Measurements from ENCODE around the gene VCL.
A peak's percentile ranks its signal among the peaks of the same experiment; 100 is the strongest.

The VCL gene

GRCh38 chr10:74036474-74036873 lies 38.6 kb downstream of the VCL start:
- no peak for DNase-seq (ENCODE audit: low read depth in 1 of 2, low spot score in 1 of 2)
- H3K27me3 ChIP-seq (ENCODE audit: insufficient read depth, poor library complexity, severe bottlenecking): no peaks in the 10 kb centered on the region
- H3K4me3 ChIP-seq (replicated peaks; ENCODE audit: insufficient read depth, low read length): no peak overlapping the region
- no peak overlapping the region for H3K27ac ChIP-seq (replicated peaks)
- no peak for TF ChIP-seq REST (IDR thresholded peaks at IDR 0.05; ENCODE audit: insufficient replicate concordance, low read depth)
- no peak for TF ChIP-seq POLR2AphosphoS5 (IDR thresholded peaks at IDR 0.05; ENCODE audit: low read depth)
- TF ChIP-seq GABPA (IDR thresholded peaks at IDR 0.05; ENCODE audit: low read depth): no peak
- TF ChIP-seq SPI1 (IDR thresholded peaks at IDR 0.05; ENCODE audit: borderline replicate concordance, low read depth): no peak
- TF ChIP-seq CTCF (IDR thresholded peaks at IDR 0.05; ENCODE audit: insufficient read depth, low read length): no peak

GRCh38 chr10:74039561-74040145 lies 41.7 kb downstream of the VCL start:
- H3K27ac ChIP-seq (replicated peaks): no peak overlapping the region; the same call in 1 of the 2 replicates
- no peaks in the 10 kb centered on the region for H3K27me3 ChIP-seq (ENCODE audit: insufficient read depth, poor library complexity, severe bottlenecking)
- TF ChIP-seq CTCF (IDR thresholded peaks at IDR 0.05; ENCODE audit: insufficient read depth, low read length) (no peak), POLR2AphosphoS5 (IDR thresholded peaks at IDR 0.05; ENCODE audit: low read depth) (no peak), SPI1 (IDR thresholded peaks at IDR 0.05; ENCODE audit: borderline replicate concordance, low read depth) (peak; percentile 35; the same call in 1 of the 2 replicates), REST (IDR thresholded peaks at IDR 0.05; ENCODE audit: insufficient replicate concordance, low read depth) (no peak), GABPA (IDR thresholded peaks at IDR 0.05; ENCODE audit: low read depth) (no peak)
- H3K4me3 ChIP-seq (replicated peaks; ENCODE audit: insufficient read depth, low read length): no peak overlapping the region
- DNase-seq (ENCODE audit: low read depth in 1 of 2, low spot score in 1 of 2): peak in 1 of 2 experiments; percentile 51

- no peak for DNase-seq (ENCODE audit: low read depth in 1 of 2, low spot score in 1 of 2)
- no peak overlapping the region; the same call in 1 of the 2 replicates for H3K27ac ChIP-seq (replicated peaks)
- TF ChIP-seq SPI1 (IDR thresholded peaks at IDR 0.05; ENCODE audit: borderline replicate concordance, low read depth): peak; percentile 54; the same call in 1 of the 2 replicates
- no peak for TF ChIP-seq REST (IDR thresholded peaks at IDR 0.05; ENCODE audit: insufficient replicate concordance, low read depth)
- no peaks in the 10 kb centered on the region for H3K27me3 ChIP-seq (ENCODE audit: insufficient read depth, poor library complexity, severe bottlenecking)
- no peak overlapping the region for H3K4me3 ChIP-seq (replicated peaks; ENCODE audit: insufficient read depth, low read length)
Measured at GRCh38 chr10:74040200-74041126, 42.5 kb downstream of the VCL start.

All from HL-60 (cell line).